HG03095 (cell line): ENCODE results near the gene ZNF19.

Experiments used
- ATAC-seq: cut with Tn5 transposase; IDR thresholded peaks from one replicate; pipeline ENCODE4 v1.9.1; 2021; ENCODE audit warnings: moderate library complexity; ENCODE audit not compliant: unreplicated experiment

ZNF19 gene

GRCh38 chr16:71443714-71444113, 45.4 kb downstream of the ZNF19 start:
- no peak for ATAC-seq

DNA sequence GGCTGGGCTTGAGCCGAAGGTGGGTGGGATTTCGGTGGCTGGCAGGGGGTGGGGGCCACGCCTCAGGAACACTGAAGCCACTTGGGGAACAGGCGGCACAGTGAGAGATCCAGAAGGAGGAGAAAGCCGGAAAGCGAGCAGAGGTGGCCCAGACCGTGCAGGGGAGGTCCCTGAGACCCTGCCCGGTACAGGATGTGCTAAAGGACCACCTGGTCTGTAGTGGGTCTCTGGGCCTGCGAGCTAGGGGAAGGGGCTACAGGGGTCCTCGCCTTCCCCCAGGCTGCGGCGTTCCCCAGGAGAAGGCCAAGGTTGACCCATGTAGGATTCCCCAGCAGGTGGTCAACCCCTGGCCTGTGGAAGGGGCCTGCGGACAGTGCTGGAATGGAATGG, 47.1 kb downstream of the ZNF19 start, which contains the start of gene TLE7:
TLE7 (minus strand) TSS at position 4 of the 390 bp plus-strand sequence. CDS start 8,730 bp downstream, outside the sequence.
- no peak for ATAC-seq

GRCh38 chr16:71441348-71442050, 47.6 kb downstream of the ZNF19 start:
- no peak for ATAC-seq

DNA sequence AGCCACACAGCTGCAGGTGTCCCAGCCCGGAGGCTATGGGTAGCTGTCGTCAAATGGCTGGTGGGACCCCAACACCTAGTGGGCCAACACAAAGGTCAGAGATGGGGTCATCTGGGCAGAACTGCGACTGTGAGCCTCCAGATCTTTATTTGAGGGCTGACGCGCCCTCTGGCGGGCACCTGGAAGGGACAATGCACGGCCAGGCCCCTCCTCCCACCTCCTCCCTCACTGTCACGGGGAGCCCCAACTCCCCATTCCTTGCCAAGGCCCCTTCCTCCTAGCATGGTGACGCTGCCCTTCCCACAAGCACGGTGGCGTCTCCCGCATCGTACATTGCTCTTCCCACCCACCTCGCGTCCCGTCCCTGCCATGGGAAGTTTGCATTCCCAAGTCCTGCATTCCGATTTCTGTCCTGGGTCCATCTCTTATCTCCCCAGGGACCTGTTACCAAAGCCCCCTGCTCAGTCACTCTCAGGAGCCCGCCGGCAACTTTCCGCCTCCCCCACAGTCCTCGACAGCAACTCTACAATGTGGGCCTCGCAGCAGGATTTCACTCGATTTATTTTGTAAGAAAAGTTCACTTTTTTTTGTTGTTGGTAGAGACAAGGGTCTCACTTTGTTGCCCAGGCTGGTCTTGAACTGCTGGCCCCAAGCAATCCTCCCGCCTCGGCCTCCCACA, 48.3 kb downstream of the ZNF19 start:
- no peak for ATAC-seq

DNA sequence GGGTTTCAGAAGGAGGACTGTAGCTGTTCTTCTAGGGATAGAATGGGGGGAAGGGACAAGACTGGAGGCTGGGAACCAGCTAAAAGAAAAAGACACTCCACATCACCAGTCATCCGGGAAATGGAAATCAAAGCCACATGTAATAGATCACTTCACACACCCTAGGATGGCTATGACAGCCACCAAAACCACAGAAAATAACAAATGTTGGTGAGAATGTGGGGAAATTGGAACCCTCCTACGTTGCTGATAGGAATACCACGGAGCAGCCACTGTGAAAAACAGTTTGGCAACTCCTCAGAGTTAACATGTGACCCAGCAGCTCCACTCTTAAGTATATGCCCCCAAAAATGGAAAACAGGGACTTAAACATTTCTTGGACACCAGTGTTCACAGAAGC, 49.6 kb downstream of the ZNF19 start:
- ATAC-seq = no peak

DNA sequence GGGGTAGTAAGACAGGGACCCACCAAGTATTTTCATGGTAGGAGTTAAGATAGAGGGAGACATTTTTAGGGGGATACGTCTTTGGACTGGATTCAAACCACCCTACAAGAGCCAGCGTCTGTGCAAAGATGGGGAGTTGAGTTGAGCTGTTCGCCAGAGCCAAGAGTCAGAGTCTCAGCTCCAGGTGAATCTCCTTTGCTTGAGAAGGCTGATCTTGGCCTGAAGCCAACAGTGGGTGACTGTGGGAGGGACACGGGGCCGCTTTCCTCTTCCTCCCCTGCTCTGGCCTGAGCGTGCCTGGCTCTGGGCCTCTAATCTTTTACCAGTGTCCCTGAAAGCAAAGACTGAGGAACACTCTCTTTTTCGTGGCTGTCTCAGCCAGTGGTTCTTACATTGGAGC, 52.7 kb downstream of the ZNF19 start:
- ATAC-seq = no peak

DNA sequence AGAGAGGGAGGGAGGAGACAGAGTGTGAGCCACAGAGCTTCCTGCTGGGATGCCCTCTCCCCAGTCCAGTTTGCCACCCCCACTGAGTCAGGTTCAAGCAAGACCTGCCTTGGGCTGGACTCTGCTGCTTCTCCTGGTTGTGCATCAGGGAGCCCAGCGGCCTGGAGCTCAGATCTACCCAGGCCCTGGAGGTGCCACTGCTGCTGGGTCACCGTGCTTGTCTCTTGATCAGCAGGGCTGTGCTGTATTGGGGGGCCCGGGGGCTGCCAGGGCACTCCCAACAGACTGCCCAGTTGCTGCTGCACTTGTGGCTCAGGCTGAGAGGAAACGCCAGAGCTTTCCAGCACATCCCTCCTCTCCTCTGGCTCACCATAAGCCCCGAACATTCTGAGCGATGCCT, 56.2 kb downstream of the ZNF19 start:
- ATAC-seq = no peak

DNA sequence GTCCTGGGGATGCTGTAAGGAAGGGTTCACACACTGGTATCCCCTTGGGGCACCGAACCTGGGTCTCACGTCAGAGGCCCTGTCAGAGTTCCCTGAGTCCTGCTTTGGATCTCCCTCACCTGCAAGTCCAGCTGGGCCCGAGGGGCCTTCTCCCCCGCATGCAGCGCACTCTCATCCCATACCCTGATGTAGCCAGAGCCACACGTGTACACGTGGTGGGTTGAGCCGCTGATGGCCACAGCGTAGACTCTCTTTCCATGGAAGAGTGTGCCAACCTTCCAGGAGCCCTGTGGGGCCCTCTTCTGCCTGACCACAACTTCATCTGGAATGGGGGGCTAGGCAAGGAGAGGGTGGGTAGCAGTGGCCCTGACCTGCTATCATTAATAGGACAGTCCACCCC, 57.1 kb downstream of the ZNF19 start:
- no peak for ATAC-seq

DNA sequence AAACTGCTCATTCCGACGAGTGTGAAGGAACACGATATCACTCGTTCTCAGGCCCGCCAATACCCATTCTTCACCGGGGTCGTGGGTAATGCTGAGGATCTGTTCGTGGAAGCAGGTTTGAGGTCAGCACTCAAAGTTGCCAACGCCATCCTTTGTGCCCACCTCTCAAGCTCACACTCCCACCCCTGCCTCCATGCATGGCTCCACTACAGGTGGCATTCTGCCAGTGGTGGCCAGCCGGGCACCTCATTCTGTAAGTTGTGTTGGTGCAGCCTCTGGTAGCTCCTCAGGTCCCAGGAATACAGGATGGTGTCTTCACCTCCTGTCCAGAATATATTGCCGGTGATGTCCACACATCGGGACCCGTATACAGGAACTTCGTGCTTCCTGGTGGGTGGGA, 57.9 kb downstream of the ZNF19 start:
- ATAC-seq = no peak

DNA sequence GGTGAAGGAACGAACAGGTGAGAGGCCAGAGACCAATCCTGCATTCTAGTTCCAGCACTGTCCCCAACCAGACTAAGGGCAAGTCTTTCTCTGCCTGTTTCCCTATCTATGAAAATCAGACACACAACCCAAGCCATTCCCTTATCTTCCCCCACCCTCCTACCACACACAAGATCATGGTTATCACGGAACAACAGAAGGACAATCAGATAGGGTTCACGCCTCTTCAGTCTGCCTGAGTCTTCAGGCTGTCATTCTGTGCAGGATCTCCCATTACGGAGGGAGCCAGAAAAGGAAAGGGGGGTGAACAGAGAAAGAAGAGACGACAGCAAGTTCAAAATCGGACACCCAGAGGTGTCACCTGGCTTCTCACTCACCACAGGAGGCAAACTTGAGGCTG, 58.4 kb downstream of the ZNF19 start:
- ATAC-seq = no peak

GRCh38 chr16:71429581-71429980, 59.5 kb downstream of the ZNF19 start:
- no peak for ATAC-seq

- no peak for ATAC-seq
Measured at GRCh38 chr16:71428883-71429282, 60.2 kb downstream of the ZNF19 start.

DNA sequence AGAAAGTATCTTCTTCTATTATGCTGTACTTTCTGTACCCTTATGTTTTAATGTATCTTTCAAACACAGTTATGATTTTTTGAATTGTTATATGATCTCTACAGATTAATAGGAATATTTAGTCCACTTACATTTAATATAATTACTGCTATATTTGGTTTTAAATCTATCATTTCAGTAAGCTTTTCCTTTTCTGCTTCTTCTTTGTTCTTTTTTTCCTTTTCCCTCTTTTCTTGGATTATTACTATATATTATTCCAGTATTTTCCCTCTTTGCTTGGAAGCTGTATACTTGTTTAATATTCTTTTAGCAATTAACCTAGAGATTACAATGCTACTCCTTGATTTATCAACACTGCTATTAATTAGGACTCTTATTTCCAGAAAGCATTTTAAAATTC, 60.7 kb downstream of the ZNF19 start:
- ATAC-seq = no peak

DNA sequence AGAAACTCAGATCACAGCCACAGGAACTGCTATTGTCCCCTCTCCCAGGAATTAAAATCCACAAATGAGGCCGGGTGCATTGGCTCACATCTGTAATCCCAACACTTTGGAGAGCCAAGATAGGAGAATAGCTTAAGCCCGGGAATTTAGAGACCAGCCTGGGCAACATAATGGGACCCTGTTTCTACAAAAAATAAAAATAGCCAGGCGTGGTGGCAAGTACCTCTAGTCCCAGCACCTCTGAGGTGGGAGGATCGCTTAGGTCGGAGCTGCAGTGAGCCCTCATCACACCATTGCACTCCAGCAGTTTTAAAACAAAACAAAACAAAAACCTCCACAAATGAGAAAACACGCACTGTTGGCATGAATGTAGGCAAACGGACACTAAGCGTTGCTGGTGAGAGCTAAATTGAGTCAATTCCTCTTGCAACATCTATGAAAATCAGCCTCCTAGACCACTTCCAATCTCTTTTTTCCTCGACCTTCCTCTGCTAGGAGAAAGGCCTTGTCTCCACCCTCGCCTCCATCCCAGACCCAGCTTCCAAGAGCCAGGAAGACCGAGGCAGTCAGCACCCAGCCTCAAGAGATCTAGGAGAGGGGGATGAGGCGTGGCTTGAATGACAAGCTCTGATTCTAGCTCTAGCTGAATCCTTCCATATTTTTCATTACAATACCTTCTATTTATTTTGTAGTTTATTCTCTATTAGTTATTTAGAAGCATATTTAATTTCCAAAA, 62.1 kb downstream of the ZNF19 start:
- no peak for ATAC-seq

- ATAC-seq = no peak
Measured at GRCh38 chr16:71426069-71426879, 62.9 kb downstream of the ZNF19 start.

- ATAC-seq = no peak
Measured at GRCh38 chr16:71425746-71426068, 63.4 kb downstream of the ZNF19 start.

- no peak for ATAC-seq
Measured at GRCh38 chr16:71424626-71425025, 64.5 kb downstream of the ZNF19 start.

DNA sequence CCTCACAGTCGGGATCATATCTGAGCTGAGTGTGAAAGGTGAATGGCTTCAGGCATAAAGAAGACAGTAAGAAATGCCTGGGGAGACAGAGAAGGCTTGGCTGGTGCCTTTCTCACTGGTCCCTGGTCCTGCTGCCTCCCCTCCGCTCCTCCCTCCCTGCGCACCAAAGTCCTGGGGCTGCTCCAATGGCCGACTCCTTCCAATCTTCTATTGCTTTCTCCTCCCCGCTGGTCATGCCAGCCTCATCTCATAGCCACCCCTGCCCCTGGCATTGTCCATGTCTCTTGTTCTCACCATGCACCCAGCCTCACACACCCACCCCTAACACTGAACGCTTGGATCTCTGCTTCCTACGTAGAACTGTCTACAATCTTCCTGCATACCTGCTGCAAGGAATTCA, 65.3 kb downstream of the ZNF19 start:
- no peak for ATAC-seq
